ENCODE measurements around the gene TUBA4A. TPM values are rescaled to one million over a fixed set of nuclear protein-coding genes. Genes with fewer than 3 reads are reported as not detected.

Gene TUBA4A
- total RNA-seq, 4 donors from 2014 or later, result 26.9 to 74.0 (median 50.3) TPM

DNA sequence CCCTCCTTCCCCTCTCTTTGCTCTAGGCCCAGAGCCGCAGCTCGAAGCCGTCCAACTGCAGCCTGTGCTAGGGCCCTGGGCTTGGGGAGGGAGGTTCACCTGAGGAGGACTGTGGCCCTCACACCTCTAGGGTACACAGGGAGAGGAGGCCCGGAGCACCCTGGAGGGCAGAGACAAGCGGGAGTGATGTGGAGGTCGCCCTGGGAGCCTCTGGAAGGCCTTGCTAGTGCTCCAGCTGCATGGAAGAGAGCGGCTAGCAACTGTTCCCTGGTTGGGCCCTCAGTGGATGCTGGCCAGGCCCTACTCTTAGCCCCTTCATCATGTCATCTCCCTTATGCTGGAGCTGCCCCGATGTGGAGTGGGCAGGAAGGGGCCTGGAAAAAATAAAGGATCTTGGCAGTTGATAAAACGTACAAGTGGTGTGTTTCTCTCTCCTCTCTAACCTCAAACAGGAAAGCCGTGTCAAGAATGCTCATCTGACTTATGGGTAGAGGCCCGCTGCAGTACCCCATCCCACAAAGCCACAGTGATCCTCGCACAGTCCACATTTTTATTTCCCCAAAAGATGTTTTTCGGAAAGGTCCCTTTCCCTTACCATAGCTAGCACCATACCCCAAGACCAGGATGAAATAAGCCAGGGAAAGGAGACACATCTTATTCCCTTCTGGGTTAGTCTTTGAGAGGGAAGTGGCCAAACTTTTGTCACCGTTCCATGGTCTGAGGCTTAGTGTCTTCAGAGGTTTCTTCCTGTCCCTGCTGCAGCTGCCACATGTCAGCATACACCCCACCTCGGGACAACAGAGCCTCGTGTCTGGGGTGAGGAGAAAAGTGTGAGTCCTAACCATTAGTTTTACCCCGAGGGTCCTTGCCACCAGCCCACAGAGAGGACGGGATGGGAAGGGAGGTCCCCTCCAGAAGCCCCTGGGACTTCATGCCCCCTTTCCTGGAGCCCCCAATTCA is 44.2 kb downstream of the TUBA4A start:
- no peak for DNase-seq (ENCODE audit: low spot score)
- ATAC-seq (ENCODE audit: low FRiP score), result no peak
- TF ChIP-seq, protein P1, sequence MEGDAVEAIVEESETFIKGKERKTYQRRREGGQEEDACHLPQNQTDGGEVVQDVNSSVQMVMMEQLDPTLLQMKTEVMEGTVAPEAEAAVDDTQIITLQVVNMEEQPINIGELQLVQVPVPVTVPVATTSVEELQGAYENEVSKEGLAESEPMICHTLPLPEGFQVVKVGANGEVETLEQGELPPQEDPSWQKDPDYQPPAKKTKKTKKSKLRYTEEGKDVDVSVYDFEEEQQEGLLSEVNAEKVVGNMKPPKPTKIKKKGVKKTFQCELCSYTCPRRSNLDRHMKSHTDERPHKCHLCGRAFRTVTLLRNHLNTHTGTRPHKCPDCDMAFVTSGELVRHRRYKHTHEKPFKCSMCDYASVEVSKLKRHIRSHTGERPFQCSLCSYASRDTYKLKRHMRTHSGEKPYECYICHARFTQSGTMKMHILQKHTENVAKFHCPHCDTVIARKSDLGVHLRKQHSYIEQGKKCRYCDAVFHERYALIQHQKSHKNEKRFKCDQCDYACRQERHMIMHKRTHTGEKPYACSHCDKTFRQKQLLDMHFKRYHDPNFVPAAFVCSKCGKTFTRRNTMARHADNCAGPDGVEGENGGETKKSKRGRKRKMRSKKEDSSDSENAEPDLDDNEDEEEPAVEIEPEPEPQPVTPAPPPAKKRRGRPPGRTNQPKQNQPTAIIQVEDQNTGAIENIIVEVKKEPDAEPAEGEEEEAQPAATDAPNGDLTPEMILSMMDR (IDR thresholded peaks at IDR 0.05), result no peak

DNA sequence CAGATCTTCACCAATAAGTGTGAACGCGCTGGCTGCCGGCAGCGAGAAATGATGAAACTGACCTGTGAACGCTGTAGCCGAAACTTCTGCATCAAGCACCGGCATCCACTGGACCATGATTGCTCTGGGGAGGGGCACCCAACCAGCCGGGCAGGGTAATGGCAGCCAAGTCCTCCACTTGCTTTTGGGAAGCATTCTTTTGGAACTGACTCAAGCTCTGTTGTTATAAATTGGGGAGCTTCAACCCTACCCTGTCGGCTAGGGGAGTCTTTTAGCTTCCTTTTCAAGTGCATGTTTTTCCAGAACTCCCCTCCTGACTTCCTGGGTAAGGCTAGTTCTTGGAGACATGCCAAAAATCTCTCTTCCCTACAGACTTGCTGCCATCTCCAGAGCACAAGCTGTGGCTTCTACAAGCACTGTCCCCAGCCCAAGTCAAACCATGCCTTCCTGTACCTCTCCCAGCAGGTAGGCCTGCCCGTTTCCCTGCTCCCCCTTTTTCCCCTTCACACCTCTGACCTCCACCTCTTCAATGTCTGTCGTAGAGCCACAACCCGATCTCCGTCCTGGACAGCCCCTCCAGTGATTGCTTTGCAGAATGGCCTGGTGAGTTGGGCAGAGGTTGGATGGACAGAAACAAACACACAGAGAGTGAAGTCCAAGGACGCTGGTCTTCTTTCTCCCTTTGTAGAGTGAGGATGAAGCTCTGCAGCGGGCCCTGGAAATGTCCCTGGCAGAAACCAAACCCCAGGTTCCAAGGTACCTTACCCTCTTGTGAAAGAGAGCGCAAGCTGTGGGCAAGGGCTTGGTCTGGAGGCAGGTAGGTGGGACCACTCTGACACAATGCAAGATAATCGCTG is 45.6 kb downstream of the TUBA4A start:
- ATAC-seq (ENCODE audit: low FRiP score), result no peak
- TF ChIP-seq, protein P1 (IDR thresholded peaks at IDR 0.05), result no peak
- DNase-seq (ENCODE audit: low spot score), result no peak

DNA sequence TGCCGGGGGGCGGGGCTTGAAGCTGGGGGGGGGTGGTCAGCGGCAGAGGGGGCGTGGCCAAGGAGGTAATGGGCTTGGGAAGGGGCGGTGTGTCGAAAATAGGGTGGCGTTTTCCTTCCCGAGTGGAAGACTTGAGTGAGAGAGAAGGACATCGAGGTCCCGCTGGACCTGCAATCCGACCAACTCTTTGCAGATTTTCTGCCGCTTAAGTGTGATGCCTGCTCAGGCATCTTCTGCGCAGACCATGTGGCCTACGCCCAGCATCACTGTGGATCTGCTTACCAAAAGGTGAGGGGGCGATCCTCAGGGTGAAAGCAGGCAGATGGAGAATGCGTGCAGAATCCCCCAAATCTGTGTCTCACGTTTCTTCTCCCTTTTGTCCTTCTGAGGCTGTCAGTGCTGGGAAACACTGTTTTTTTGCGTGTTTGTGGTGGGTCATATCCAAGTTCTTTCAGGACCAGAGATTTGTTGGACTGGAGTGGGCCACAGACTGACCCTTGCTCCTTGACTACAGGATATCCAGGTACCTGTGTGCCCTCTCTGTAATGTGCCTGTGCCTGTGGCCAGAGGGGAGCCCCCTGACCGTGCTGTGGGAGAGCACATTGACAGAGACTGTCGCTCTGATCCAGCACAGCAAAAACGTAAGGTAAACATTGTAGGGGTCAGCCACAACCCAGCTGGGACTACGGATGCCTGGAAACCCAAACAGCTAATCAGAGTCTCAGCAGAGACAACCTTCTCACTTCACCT is 46.4 kb downstream of the TUBA4A start:
- ATAC-seq (ENCODE audit: low FRiP score), result no peak

DNA sequence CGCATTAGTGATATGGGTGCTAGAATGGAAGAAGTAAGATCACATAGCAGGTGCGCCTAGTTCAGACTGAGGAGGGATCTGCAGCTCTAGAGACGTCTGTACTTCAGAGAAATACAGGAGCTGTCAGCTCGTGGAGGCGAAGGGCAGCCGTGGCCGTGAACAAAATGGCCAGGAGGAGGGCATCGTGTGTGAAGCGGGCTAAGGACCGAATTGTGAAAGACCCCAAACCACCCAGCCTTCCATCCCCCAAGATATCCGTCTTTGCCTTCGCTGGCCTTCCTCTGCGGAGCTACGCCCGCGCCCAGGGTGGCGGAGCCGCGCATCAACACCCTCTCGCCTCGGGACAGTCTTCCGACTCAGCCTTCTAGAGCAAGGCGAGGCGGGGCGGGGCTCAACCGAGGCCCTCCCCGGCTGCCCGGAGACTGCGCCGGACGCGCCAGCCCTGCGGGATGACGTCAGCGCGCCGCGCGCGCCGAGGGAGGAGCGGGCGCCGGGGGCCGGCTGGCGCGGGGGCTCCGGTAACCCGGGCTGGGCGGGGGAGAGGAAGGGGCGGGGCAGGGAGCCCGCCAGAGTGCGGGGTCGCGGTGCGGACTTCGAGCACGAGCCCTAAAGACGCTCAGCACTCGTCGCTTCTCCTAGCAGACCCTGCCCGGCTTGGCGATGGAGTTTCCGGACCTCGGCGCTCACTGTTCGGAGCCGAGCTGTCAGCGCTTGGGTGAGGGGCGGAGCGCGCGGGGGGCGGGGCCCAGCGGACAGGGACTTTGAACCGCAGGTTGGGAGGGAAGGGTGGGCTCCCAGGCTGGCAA is 47.2 kb downstream of the TUBA4A start, which contains the start of gene ZFAND2B:
Gene ZFAND2B, plus strand, starts transcription at position 455 of the 806 bp plus-strand sequence. Its CDS starts 206 bp downstream, at position 661.
- DNase-seq (ENCODE audit: low spot score) (peak; percentile 77), ATAC-seq (ENCODE audit: low FRiP score) (peak; percentile 99)
- TF ChIP-seq, protein P1 (IDR thresholded peaks at IDR 0.05), result no peak

More for the DNA sequence above, 46.4 kb downstream of the TUBA4A start:
- TF ChIP-seq, protein P1 (IDR thresholded peaks at IDR 0.05), result no peak
- no peak for DNase-seq (ENCODE audit: low spot score)

DNA sequence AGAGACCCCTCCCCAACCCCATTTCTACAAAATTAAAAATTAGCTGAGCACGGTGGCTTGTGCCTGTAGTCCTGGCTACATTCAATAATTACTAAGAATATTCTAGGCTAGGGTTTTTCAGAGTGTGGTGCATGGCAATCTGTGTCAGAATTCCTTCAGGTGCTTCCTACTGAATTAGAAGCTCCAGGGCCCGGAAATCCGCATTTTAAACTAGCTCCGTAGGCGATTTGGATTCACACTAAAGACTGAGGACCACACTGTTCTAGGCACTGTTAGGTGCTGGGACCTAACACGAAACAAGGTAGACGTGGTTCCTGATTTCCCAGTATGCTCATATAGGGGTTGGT is 47.8 kb downstream of the TUBA4A start:
- DNase-seq (ENCODE audit: low spot score) (no peak), ATAC-seq (ENCODE audit: low FRiP score) (no peak)
- TF ChIP-seq, protein P1 (IDR thresholded peaks at IDR 0.05), result no peak

DNA sequence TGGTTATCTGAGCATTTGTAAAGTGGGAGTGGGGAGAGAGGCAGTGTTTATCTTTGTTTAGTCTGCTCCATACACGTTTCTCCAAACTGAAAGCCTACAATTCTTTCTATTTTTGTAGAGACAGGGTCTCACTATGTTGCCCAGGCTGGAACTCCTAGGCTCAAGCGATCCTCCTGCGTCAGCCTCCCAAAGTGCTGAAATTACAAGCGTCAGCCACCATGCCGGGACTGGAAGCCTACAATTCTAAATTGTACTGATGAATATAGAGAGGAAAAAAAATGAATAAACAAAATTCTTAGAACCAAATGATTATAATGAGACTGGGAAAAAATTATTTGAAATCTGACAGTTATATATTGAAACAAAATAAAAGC is 48.6 kb downstream of the TUBA4A start:
- TF ChIP-seq, protein P1 (IDR thresholded peaks at IDR 0.05), result no peak
- no peak for DNase-seq (ENCODE audit: low spot score)
- no peak for ATAC-seq (ENCODE audit: low FRiP score)
